DMS53 (cell line): ENCODE measurements around the gene NDUFA8.

Experiments used
- DNase-seq: peaks from one replicate; lab custom pipeline; 2025; lab: John Stamatoyannopoulos, UW

NDUFA8 gene

GRCh38 chr9:122184551-122184950 is 25.0 kb upstream of the NDUFA8 start:
- no peak for DNase-seq

- no peak for DNase-seq
Measured at GRCh38 chr9:122183501-122183900, 23.9 kb upstream of the NDUFA8 start.

GRCh38 chr9:122180633-122181032 is 21.1 kb upstream of the NDUFA8 start:
- DNase-seq = peak; percentile 83

- no peak for DNase-seq
Measured at GRCh38 chr9:122179690-122180074, 20.1 kb upstream of the NDUFA8 start.

GRCh38 chr9:122179054-122179689 is 19.6 kb upstream of the NDUFA8 start:
- DNase-seq = no peak

- no peak for DNase-seq
Measured at GRCh38 chr9:122176916-122177315, 17.3 kb upstream of the NDUFA8 start.

- DNase-seq = no peak
Measured at GRCh38 chr9:122173670-122174069, 14.1 kb upstream of the NDUFA8 start.

GRCh38 chr9:122172131-122172530 is 12.6 kb upstream of the NDUFA8 start:
- DNase-seq = no peak

- no peak for DNase-seq
Measured at GRCh38 chr9:122168356-122168755, 8.8 kb upstream of the NDUFA8 start.

GRCh38 chr9:122164286-122164685 is 4.7 kb upstream of the NDUFA8 start:
- no peak for DNase-seq

GRCh38 chr9:122162415-122162814 is 2.8 kb upstream of the NDUFA8 start:
- no peak for DNase-seq

- no peak for DNase-seq
Measured at GRCh38 chr9:122159925-122160246, 307 bp upstream of the NDUFA8 start.

- peak; percentile 67 for DNase-seq
Measured at GRCh38 chr9:122158202-122158601, 1.4 kb downstream of the NDUFA8 start.

GRCh38 chr9:122155796-122156195 is 3.8 kb downstream of the NDUFA8 start:
- DNase-seq = no peak

GRCh38 chr9:122151267-122151828 is 8.2 kb downstream of the NDUFA8 start:
- DNase-seq = peak; percentile 22

GRCh38 chr9:122145592-122145863 is 14.1 kb downstream of the NDUFA8 start:
- DNase-seq = no peak

GRCh38 chr9:122144836-122145591 is 14.6 kb downstream of the NDUFA8 start:
- peak; percentile 26 for DNase-seq

GRCh38 chr9:122143876-122144405 is 15.6 kb downstream of the NDUFA8 start:
- no peak for DNase-seq

- no peak for DNase-seq
Measured at GRCh38 chr9:122143296-122143695, 16.3 kb downstream of the NDUFA8 start.

GRCh38 chr9:122141671-122142070 is 17.9 kb downstream of the NDUFA8 start:
- no peak for DNase-seq

- DNase-seq = no peak
Measured at GRCh38 chr9:122140368-122141193, 19.0 kb downstream of the NDUFA8 start.

GRCh38 chr9:122138560-122139268 is 20.9 kb downstream of the NDUFA8 start:
- DNase-seq = no peak
